ENCODE results near the gene TAAR9. TPM values are rescaled to one million over a fixed set of nuclear protein-coding genes. Genes with fewer than 3 reads are reported as not detected.

TAAR9 gene
- total RNA-seq, 1 experiment from 2014 or later: not detected

DNA sequence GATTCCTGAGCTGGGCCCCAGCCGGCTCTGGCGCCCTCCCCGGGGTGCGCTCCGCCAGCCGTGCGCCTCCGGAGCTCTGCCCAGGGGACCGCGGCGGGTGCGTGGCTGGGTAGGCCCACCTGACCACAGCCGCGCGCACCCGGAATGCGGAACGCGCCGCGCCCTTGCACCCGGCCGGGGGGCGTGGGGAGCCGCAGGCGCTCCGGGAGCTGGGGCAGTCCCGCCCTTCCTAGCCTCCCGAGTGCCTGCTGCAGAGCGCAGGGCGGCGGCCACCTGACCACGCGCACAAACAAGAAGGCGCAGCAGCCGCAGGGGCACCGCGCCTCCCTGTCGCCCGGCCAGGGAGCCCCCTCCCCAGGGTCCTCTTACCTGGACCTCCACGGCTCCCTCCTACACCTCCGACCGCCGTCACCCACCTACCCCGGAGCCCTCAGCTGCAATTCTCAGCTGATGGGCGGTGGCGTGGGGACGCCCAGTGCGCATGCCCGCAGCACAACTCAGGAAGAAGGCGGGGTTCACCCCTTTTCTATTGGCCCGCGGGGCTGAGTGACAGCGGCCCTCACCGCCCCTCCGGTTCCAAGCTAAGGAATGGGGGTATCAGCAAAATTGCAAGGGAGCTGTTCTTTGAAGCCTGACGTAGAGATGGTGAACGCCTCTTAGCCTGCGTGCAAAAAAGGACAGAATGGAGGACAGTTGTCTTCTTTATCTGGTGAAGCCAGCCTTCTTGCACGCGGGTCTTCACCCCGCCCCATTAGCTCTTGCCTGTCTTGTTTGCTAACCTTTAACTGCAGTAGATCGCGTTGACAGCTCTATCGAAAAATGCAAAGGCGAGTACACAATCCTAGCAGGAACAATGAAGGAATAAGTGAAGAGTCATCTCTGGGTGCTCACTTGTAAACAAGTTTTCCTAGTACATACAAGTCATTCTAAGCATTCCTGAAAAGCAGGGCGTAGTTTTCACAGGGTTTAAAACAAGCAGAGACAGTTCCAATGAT is 25.1 kb upstream of the TAAR9 start, which contains the start of gene STX7:
TSS of gene STX7 (minus strand) at position 479 of the 995 bp plus-strand sequence. CDS start 9,586 bp downstream, outside the sequence.
- peak within 1 kb of the TSS; percentile 86 for H3K4me2 ChIP-seq (ENCODE audit: low read length)
- ChIA-PET POLR2A (interaction anchor here (0.8 to 1.5 kb wide), 4 partner anchors 11 to 301 kb away, joined by 3 to 5 read pairs (median 3); partner anchors contain the start of gene RPS12), RAD21 (ENCODE audit: low non-redundant PET in 1 of 2, low total read pairs in 2 of 2, uncharacterized antibody in 2 of 2, unreplicated experiment in 2 of 2) (interaction anchor here in 1 of 2 experiments (0.5 to 0.6 kb wide), 2 partner anchors 16 to 215 kb away, joined by 3 to 4 read pairs; no protein-coding TSS in a partner anchor), CTCF (interaction anchor here (0.9 to 1.7 kb wide), 7 partner anchors 17 to 588 kb away, joined by 3 to 7 read pairs (median 5); no protein-coding TSS in a partner anchor)
- ATAC-seq (peak; percentile 95), DNase-seq (ENCODE audit: low read depth, low spot score) (peak; percentile 75)
- H3K9me2 ChIP-seq (ENCODE audit: insufficient read depth): no peaks in the 10 kb centered on the region
- peaks cover 41% of the 10 kb centered on the region for H3K79me2 ChIP-seq (ENCODE audit: insufficient read depth, low read length)
- H3K27me3 ChIP-seq (ENCODE audit: insufficient read depth, low read length): no peaks in the 10 kb centered on the region
- no peaks in the 10 kb centered on the region for H4K20me1 ChIP-seq (ENCODE audit: insufficient read depth)
- H3K4me1 ChIP-seq (ENCODE audit: control insufficient read depth in 1 of 2, insufficient read depth in 2 of 2, low read length in 2 of 2): peaks cover 6 to 18% of the 10 kb centered on the region in 2 experiments
- BruUV-seq (replicated peaks): no TSS peak
- H3K36me3 ChIP-seq (ENCODE audit: control insufficient read depth in 1 of 2, insufficient read depth in 2 of 2, low read length in 2 of 2): no peaks in the 10 kb centered on the region
- peak within 1 kb of the TSS; percentile 98 for H2AFZ ChIP-seq (ENCODE audit: low read depth, low read length, poor library complexity, severe bottlenecking)
- H3K9ac ChIP-seq (ENCODE audit: low read length): peak within 1 kb of the TSS; percentile 72
- H3K9me3 ChIP-seq (ENCODE audit: control insufficient read depth in 1 of 2, insufficient read depth in 1 of 2, low read depth in 1 of 2, low read length in 2 of 2): no peaks in the 10 kb centered on the region
- TF ChIP-seq RAD21 (IDR thresholded peaks at IDR 0.05; ENCODE audit: low read depth) (no peak), YY1 (IDR thresholded peaks at IDR 0.05; ENCODE audit: extremely low read depth, insufficient replicate concordance, low read depth, low read length) (no peak), POLR2AphosphoS5 (IDR thresholded peaks at IDR 0.05; ENCODE audit: low read depth, low read length) (peak; percentile 88), TCF7L2 (IDR thresholded peaks at IDR 0.05; ENCODE audit: borderline replicate concordance, extremely low read depth, insufficient read depth, insufficient read length) (no peak), SIN3A (IDR thresholded peaks at IDR 0.05; ENCODE audit: low read depth) (0 out of 2 replicates have a peak, but pooled peaks have one; percentile 25), EGR1 (IDR thresholded peaks at IDR 0.05; ENCODE audit: low read depth) (no peak), POLR2A (IDR thresholded peaks at IDR 0.05; ENCODE audit: borderline replicate concordance, extremely low read depth, insufficient read depth, insufficient read length) (peak; percentile 66), ELF1 (IDR thresholded peaks at IDR 0.05; ENCODE audit: borderline replicate concordance, low read depth) (peak; percentile 47; the same call in 1 of the 2 replicates), ZFX (IDR thresholded peaks at IDR 0.05) (peak; percentile 85), SP1 (IDR thresholded peaks at IDR 0.05; ENCODE audit: low read depth) (peak; percentile 55), CBX3 (IDR thresholded peaks at IDR 0.05; ENCODE audit: low read depth) (no peak), JUND (IDR thresholded peaks at IDR 0.05) (no peak)
- TF ChIP-seq, protein P1, sequence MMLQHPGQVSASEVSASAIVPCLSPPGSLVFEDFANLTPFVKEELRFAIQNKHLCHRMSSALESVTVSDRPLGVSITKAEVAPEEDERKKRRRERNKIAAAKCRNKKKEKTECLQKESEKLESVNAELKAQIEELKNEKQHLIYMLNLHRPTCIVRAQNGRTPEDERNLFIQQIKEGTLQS (IDR thresholded peaks at IDR 0.05): no peak
- TF ChIP-seq, protein P2, sequence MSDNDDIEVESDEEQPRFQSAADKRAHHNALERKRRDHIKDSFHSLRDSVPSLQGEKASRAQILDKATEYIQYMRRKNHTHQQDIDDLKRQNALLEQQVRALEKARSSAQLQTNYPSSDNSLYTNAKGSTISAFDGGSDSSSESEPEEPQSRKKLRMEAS (IDR thresholded peaks at IDR 0.05): peak; percentile 44; the same call in 1 of the 2 replicates
- TF ChIP-seq, protein P3, sequence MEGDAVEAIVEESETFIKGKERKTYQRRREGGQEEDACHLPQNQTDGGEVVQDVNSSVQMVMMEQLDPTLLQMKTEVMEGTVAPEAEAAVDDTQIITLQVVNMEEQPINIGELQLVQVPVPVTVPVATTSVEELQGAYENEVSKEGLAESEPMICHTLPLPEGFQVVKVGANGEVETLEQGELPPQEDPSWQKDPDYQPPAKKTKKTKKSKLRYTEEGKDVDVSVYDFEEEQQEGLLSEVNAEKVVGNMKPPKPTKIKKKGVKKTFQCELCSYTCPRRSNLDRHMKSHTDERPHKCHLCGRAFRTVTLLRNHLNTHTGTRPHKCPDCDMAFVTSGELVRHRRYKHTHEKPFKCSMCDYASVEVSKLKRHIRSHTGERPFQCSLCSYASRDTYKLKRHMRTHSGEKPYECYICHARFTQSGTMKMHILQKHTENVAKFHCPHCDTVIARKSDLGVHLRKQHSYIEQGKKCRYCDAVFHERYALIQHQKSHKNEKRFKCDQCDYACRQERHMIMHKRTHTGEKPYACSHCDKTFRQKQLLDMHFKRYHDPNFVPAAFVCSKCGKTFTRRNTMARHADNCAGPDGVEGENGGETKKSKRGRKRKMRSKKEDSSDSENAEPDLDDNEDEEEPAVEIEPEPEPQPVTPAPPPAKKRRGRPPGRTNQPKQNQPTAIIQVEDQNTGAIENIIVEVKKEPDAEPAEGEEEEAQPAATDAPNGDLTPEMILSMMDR (IDR thresholded peaks at IDR 0.05 in 2 of 3, conservative IDR thresholded peaks at IDR 0.05 in 1 of 3; ENCODE audit: borderline replicate concordance in 1 of 3, insufficient read depth in 1 of 3, low read depth in 2 of 3, low read length in 2 of 3): no peak
- intact Hi-C loops (cut with micrococcal nuclease): no loop called here
- H3K4me3 ChIP-seq (replicated peaks in 1 of 2; ENCODE audit: low read depth in 1 of 2, low read length in 2 of 2): peak within 1 kb of the TSS; percentile 46 to 79
- H3K27ac ChIP-seq (ENCODE audit: low read depth, low read length): peak within 1 kb of the TSS; percentile 50; the same call in 1 of the 2 replicates
